Fibroblast of villous mesenchyme (primary cell): ENCODE results near the gene SAMD4B. TPM values are rescaled to one million over a fixed set of nuclear protein-coding genes. Genes with fewer than 3 reads are reported as not detected.

Source experiments
- DNase-seq: peaks from one replicate; pipeline ENCODE4 v3.0.0-alpha.2; 2010; ENCODE audit warnings: low read depth
- H3K4me3 ChIP-seq: 2 replicates; pipeline ENCODE4 v1.5.1; 2011; ENCODE audit warnings: low read depth, mild to moderate bottlenecking, low read length
- CTCF ChIP-seq: IDR thresholded peaks from 2 replicates; pipeline ENCODE4 v1.5.1; 2012; ENCODE audit warnings: low read depth, mild to moderate bottlenecking, low read length; ENCODE audit not compliant: insufficient read depth
- total RNA-seq: library from RNA; depleted of rRNA; stranded (reverse); fragments of >200 nt; gene quantifications from 2 replicates; pipeline ENCODE4 v1.2.3, GENCODE V29; 2012

The SAMD4B gene
- total RNA-seq, 1 donor, result 38.0 TPM

GRCh38 chr19:39356073-39356472 lies 13.9 kb downstream of the SAMD4B start:
- no peak overlapping the region for H3K4me3 ChIP-seq
- TF ChIP-seq CTCF, result no peak
- no peak for DNase-seq

GRCh38 chr19:39356647-39357046 lies 14.4 kb downstream of the SAMD4B start:
- TF ChIP-seq CTCF, result no peak
- DNase-seq, result no peak
- H3K4me3 ChIP-seq, result no peak overlapping the region

- no peak for TF ChIP-seq CTCF
- no peak for DNase-seq
- H3K4me3 ChIP-seq, result no peak overlapping the region
Measured at GRCh38 chr19:39359026-39359425, 16.8 kb downstream of the SAMD4B start.

GRCh38 chr19:39360599-39360998 lies 18.4 kb downstream of the SAMD4B start:
- TF ChIP-seq CTCF, result no peak
- DNase-seq, result no peak
- H3K4me3 ChIP-seq, result no peak overlapping the region

- no peak for TF ChIP-seq CTCF
- DNase-seq, result peak; percentile 67
- no peak overlapping the region for H3K4me3 ChIP-seq
Measured at GRCh38 chr19:39362682-39363657, 20.7 kb downstream of the SAMD4B start.

GRCh38 chr19:39363901-39364457 lies 21.8 kb downstream of the SAMD4B start:
- no peak for TF ChIP-seq CTCF
- peak; percentile 60 for DNase-seq
- H3K4me3 ChIP-seq, result no peak overlapping the region
